Cortex of kidney (tissue), 1 donor: Measurements from ENCODE around the gene DMXL2.

Experiments
- DNase-seq: peaks from one replicate; lab custom pipeline; 2025; lab: John Stamatoyannopoulos, UW

DMXL2 gene

GRCh38 chr15:51405693-51406523 lies 216.7 kb downstream of the DMXL2 start:
- no peak for DNase-seq

- DNase-seq: no peak
Observed at GRCh38 chr15:51403946-51404695, 218.4 kb downstream of the DMXL2 start.

- DNase-seq: no peak
Observed at GRCh38 chr15:51403072-51403878, 219.3 kb downstream of the DMXL2 start.

GRCh38 chr15:51401872-51402517 lies 220.6 kb downstream of the DMXL2 start:
- DNase-seq: no peak

DNA sequence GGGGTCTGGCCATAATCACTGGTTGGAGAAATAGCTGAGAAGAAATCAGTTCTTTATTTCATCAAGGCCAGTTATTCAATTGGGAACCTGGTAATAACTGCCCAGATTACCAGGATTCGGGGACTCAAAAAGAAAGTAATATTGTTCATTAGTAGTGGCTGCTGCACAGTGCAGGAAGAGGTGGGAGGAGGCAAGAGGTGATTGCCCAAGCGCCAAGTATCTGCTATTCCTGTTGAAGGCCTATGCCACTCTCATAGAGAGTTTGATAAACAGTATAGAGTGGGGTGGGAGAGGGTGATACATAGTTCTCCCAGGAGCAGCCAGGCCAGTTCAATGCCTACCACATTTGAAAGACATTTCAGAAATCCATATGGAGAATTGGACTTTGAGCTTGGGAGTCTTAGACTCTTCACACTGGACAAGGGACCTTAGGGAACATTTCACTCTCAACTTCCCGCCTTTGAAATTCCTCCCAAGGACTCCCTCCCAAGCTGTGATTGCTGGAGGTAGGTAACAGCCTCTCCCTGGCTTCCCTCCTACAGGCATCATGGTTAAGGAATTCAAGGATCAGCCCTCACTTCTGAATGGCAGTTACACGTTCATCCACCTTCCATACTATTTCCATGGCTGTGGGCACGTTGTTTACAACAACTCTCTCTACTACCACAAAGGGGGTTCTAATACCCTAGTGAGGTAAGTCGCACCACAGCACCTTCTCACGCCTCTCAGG lies 221.4 kb downstream of the DMXL2 start:
- DNase-seq: no peak

- no peak for DNase-seq
Observed at GRCh38 chr15:51398626-51399025, 223.9 kb downstream of the DMXL2 start.
